HepG2 (cell line): Measurements from ENCODE around the gene SPRED2. TPM values are rescaled to one million over a fixed set of nuclear protein-coding genes. Genes with fewer than 3 reads are reported as not detected.

ENCODE experiments used
- ATAC-seq: fragments of 200-7000 bp; cut with Tn5 transposase; 3 replicates; pipeline ENCODE4 v1.9.1; 2020; ENCODE audit warnings: mild to moderate bottlenecking, moderate library complexity
- BruUV-seq: library from RNA; stranded (reverse); fragments of 400-500 nt; replicated peaks from 2 replicates; lab custom pipeline; 2021; lab: Mats Ljungman, UMichigan
- CTCF ChIA-PET: fragments of 300-600 bp; formaldehyde crosslinking; extraction: SDS; loops from one replicate; lab custom pipeline; 2021; ENCODE audit warnings: low total read pairs, inconsistent platforms, low intra/inter-chr PET ratio; lab: Yijun Ruan, JAX
- POLR2A ChIA-PET: fragments of 350-600 bp; sonication (Branson Sonifier 250); formaldehyde crosslinking; loops from one replicate; lab custom pipeline; 2020; ENCODE audit warnings: antibody characterized with exemption, inconsistent platforms; lab: Yijun Ruan, JAX
- DNase-seq: peaks from one replicate; pipeline ENCODE4 v3.0.0-alpha.2; 2015; ENCODE audit warnings: low spot score
- FAIRE-seq: peaks from 3 replicates; lab custom pipeline; 2011; peaks lifted over from hg19 to GRCh38; lab: Jason Lieb, UNC
- H2AFZ ChIP-seq: one replicate; pipeline ENCODE4 v1.6.1; 2011; ENCODE audit warnings: low read length, inconsistent platforms
- H3K27ac ChIP-seq: fragments of 300-600 bp; 3 replicates; pipeline ENCODE4 v1.8.0; 2011; ENCODE audit warnings: mixed run types, mild to moderate bottlenecking, mixed read lengths, low read length, inconsistent platforms; ENCODE audit not compliant: insufficient read depth; ENCODE audit errors: extremely low read length
- H3K27me3 ChIP-seq, 2 experiments: fragments of 200-600 bp in 1 of 2; 2 replicates in 1 of 2; 3 replicates in 1 of 2; pipeline versions ENCODE4 v1.6.0 to v1.8.0; 2011; ENCODE audit warnings: low read length in 2 of 2, mild to moderate bottlenecking in 2 of 2, moderate library complexity in 2 of 2, inconsistent platforms in 1 of 2; ENCODE audit not compliant: insufficient read depth in 2 of 2, control insufficient read depth in 1 of 2
- H3K36me3 ChIP-seq, 2 experiments: fragments of 200-600 bp in 1 of 2; replicated peaks in 1 of 2; 2 replicates in 1 of 2; 3 replicates in 1 of 2; pipeline versions ENCODE4 v1.5.1 to v1.8.0; 2011; ENCODE audit warnings: low read length in 2 of 2, inconsistent platforms in 1 of 2; ENCODE audit not compliant: insufficient read depth in 2 of 2, control insufficient read depth in 1 of 2
- H3K4me1 ChIP-seq: 2 replicates; pipeline ENCODE4 v1.5.1; 2012; ENCODE audit warnings: low read length, inconsistent platforms; ENCODE audit not compliant: insufficient read depth
- H3K4me2 ChIP-seq: 2 replicates; pipeline ENCODE4 v1.6.0; 2011; ENCODE audit warnings: low read depth, low read length, inconsistent platforms
- H3K4me3 ChIP-seq, 3 experiments: fragments of 200-600 bp in 1 of 3; sonication (generic), shearing (Covaris generic) in 1 of 3; replicated peaks in 1 of 3; 2 replicates each; pipeline ENCODE4 v1.5.1; 2011 to 2016; ENCODE audit warnings: low read length in 3 of 3, inconsistent platforms in 2 of 3, low read depth in 2 of 3, mild to moderate bottlenecking in 2 of 3, control low read depth in 1 of 3, mixed read lengths in 1 of 3; ENCODE audit not compliant: insufficient read depth in 1 of 3
- H3K79me2 ChIP-seq: one replicate; pipeline ENCODE4 v1.6.1; 2011; ENCODE audit warnings: low read length, inconsistent platforms; ENCODE audit not compliant: insufficient read depth
- H3K9ac ChIP-seq: 2 replicates; pipeline ENCODE4 v1.6.0; 2011; ENCODE audit warnings: mild to moderate bottlenecking, low read depth, low read length, inconsistent platforms; ENCODE audit not compliant: insufficient read depth
- H3K9me3 ChIP-seq: 2 replicates; pipeline ENCODE4 v1.5.1; 2012; ENCODE audit warnings: mild to moderate bottlenecking, low read length
- H4K20me1 ChIP-seq: 2 replicates; pipeline ENCODE4 v1.6.0; 2011; ENCODE audit warnings: inconsistent platforms, mild to moderate bottlenecking, low read length, moderate library complexity; ENCODE audit not compliant: insufficient read depth
- CENPT ChIP-seq: sonication (generic); formaldehyde crosslinking; IDR thresholded peaks from 2 replicates; pipeline ENCODE4 v1.8.0; 2022; ENCODE audit warnings: low read depth, mild to moderate bottlenecking, moderate library complexity, missing genetic modification reagents
- EZH2 ChIP-seq: conservative IDR thresholded peaks from 2 replicates; pipeline ENCODE4 v1.6.1; 2012; ENCODE audit warnings: mild to moderate bottlenecking, low read depth, low read length, moderate library complexity
- FOXC1 ChIP-seq: sonication (generic); formaldehyde crosslinking; IDR thresholded peaks from 2 replicates; pipeline ENCODE4 v1.8.0; 2022; ENCODE audit warnings: mild to moderate bottlenecking, missing genetic modification reagents, borderline replicate concordance
- GABPA ChIP-seq, 2 experiments: IDR thresholded peaks; 2 replicates each; pipeline ENCODE4 v1.6.1; 2011 to 2016; ENCODE audit warnings: low read depth in 2 of 2, low read length in 1 of 2, missing biosample characterization in 1 of 2, missing genetic modification characterization in 1 of 2
- HNRNPLL ChIP-seq: fragments of 200-400 bp; formaldehyde crosslinking; IDR thresholded peaks from 2 replicates; pipeline ENCODE4 v1.6.1; 2017; ENCODE audit warnings: mild to moderate bottlenecking, low read depth, low read length; ENCODE audit not compliant: poor library complexity, severe bottlenecking
- NFIC ChIP-seq: IDR thresholded peaks from 2 replicates; pipeline ENCODE4 v1.6.1; 2012; ENCODE audit warnings: mild to moderate bottlenecking, low read length, inconsistent platforms
- NR2C2 ChIP-seq: sonication (generic); formaldehyde crosslinking; IDR thresholded peaks from 2 replicates; pipeline ENCODE4 v1.4.0; 2020; ENCODE audit warnings: missing genetic modification reagents, mild to moderate bottlenecking, moderate library complexity, borderline replicate concordance
- PLRG1 ChIP-seq: fragments of 450-650 bp; conservative IDR thresholded peaks from 2 replicates; pipeline ENCODE4 v1.6.1; 2016
- RBM22 ChIP-seq: fragments of 200-400 bp; formaldehyde crosslinking; optimal IDR thresholded peaks from 2 replicates; pipeline ENCODE3; 2017; ENCODE audit warnings: mild to moderate bottlenecking, low read length, moderate library complexity
- RFXANK ChIP-seq: IDR thresholded peaks from 2 replicates; pipeline ENCODE4 v1.6.1; 2016
- SAP130 ChIP-seq: IDR thresholded peaks from 2 replicates; pipeline ENCODE4 v1.6.1; 2016; ENCODE audit warnings: low read depth
- SMARCE1 ChIP-seq: fragments of 450-650 bp; IDR thresholded peaks from 2 replicates; pipeline ENCODE4 v1.6.1; 2017; ENCODE audit warnings: borderline replicate concordance
- SP5 ChIP-seq: IDR thresholded peaks from 2 replicates; pipeline ENCODE4 v1.6.1; 2016; ENCODE audit warnings: low read depth, borderline replicate concordance
- SPEN ChIP-seq: sonication (generic); formaldehyde crosslinking; IDR thresholded peaks from 2 replicates; pipeline ENCODE4 v1.5.1; 2020; ENCODE audit warnings: low read depth, mild to moderate bottlenecking, missing genetic modification reagents
- ZFP36L1 ChIP-seq: sonication (generic); formaldehyde crosslinking; IDR thresholded peaks from 2 replicates; pipeline ENCODE4 v1.8.0; 2022; ENCODE audit warnings: mild to moderate bottlenecking, missing genetic modification reagents, moderate library complexity
- ZNF143 ChIP-seq: sonication (generic); formaldehyde crosslinking; IDR thresholded peaks from 2 replicates; pipeline ENCODE4 v1.4.0; 2020; ENCODE audit warnings: missing genetic modification reagents
- ZNF234 ChIP-seq: sonication (generic); formaldehyde crosslinking; conservative IDR thresholded peaks from 2 replicates; pipeline ENCODE4 v1.5.1; 2020; ENCODE audit warnings: mild to moderate bottlenecking, missing genetic modification reagents
- ZNF350 ChIP-seq: sonication (generic); formaldehyde crosslinking; IDR thresholded peaks from 2 replicates; pipeline ENCODE4 v1.4.0; 2020; ENCODE audit warnings: mild to moderate bottlenecking, low read depth, missing genetic modification reagents, borderline replicate concordance
- ZNF720 ChIP-seq: sonication (generic); formaldehyde crosslinking; IDR thresholded peaks from 2 replicates; pipeline ENCODE4 v1.4.0; 2020; ENCODE audit warnings: missing genetic modification reagents
- ZSCAN5A ChIP-seq: sonication (generic); formaldehyde crosslinking; IDR thresholded peaks from 2 replicates; pipeline ENCODE4 v1.8.0; 2022; ENCODE audit warnings: mild to moderate bottlenecking, missing genetic modification reagents, borderline replicate concordance
- WGBS: methylation state at CpG from one replicate; pipeline ENCODE4 v1.1.6; 2017; ENCODE audit warnings: low lambda C conversion rate; 5-methylcytosine and 5-hydroxymethylcytosine counted together
- in situ Hi-C: cut with HindIII; loops from 2 replicates; pipeline ENCODE4 v1.10.0; 2017; ENCODE audit warnings: low pct_unique_long_range_greater_than_20kb; ENCODE audit not compliant: extremely low pct_ligation_motif_present
- intact Hi-C: fragments of 100-400 bp; cut with micrococcal nuclease; formaldehyde crosslinking; loops from one replicate; pipeline ENCODE4 v1.10.0; 2022; ENCODE audit not compliant: unreplicated experiment
- polyA plus RNA-seq, 8 experiments: library from polyadenylated mRNA; depleted of rRNA in 3 of 8; stranded (reverse) in 7 of 8; unstranded in 1 of 8; fragments of >200 nt; fragmentation: Illumina TruSeq in 4 of 8; extraction: Trizol in 4 of 8; gene quantifications; 2 replicates each; pipeline versions ENCODE4 v1.2.1 to v1.2.3, GENCODE V29; 2011 to 2016; ENCODE audit warnings: low read depth in 4 of 8, missing spikeins in 1 of 8, mixed read lengths in 1 of 8; ENCODE audit not compliant: insufficient read depth in 1 of 8
- total RNA-seq, 5 experiments: library from RNA; depleted of rRNA; stranded (reverse); fragments of >200 nt; fragmentation: Illumina TruSeq; extraction: Trizol; gene quantifications; 2 replicates each; pipeline ENCODE4 v1.2.3, GENCODE V29; 2016; ENCODE audit warnings: low read depth in 1 of 5
- TF ChIP-seq, protein P1 (sequence below): sonication (generic); formaldehyde crosslinking; IDR thresholded peaks from 2 replicates; pipeline ENCODE4 v1.4.0; 2020; ENCODE audit warnings: mild to moderate bottlenecking, missing genetic modification reagents
- TF ChIP-seq, protein P2 (sequence below): sonication (generic); formaldehyde crosslinking; IDR thresholded peaks from 2 replicates; pipeline ENCODE4 v1.8.1; 2023; ENCODE audit warnings: mild to moderate bottlenecking, missing genetic modification reagents

Gene SPRED2
- total and polyA plus RNA-seq, 2 of the 13 experiments (the other 11 are each of a cell fraction or from before 2014, with no cell fraction given) = 13.0 to 37.0 TPM

DNA sequence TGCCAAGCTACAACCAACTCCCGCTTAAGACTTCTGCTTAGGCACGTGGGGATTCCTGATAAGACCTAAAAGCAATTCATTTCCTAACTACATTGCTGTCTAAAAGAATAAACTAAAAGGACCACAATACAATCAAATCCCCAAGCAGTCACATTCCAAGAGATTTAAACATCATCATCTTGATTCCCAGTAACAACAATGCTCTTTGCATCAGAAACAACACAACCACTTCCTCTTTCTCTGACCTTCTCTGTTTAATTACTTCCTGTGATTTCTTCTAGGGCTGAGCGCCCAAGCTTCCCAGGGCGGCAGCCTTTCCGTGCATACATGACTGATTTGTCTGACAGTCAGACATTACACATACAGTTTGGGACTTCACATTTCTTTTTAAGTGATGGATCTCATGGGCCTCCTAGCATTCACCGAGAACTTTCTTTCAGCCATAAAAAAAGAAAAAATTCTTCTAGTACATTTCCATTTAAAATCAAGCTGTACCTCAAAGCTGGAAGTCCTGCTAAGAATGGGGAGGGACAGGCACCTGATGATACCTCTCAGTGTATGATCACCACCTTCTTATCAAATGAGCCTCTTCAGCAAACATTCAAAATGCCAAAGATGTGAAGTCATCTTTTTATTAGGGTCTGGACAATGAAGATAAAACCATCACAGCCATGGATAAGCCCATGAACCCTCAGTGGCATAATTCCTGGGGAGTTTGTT, 11.5 kb downstream of the SPRED2 start:
- in situ Hi-C loops = no loop called here
- H3K4me2 ChIP-seq = no peak overlapping the region
- no peak for FAIRE-seq

More for the DNA sequence above, 11.5 kb downstream of the SPRED2 start:
- Histone ChIP-seq H3K79me2 (peaks cover 99% of the 10 kb centered on the region), H3K9me3 (no peaks in the 10 kb centered on the region), H4K20me1 (peaks cover 99% of the 10 kb centered on the region), H3K36me3 (peaks cover 5 to 16% of the 10 kb centered on the region in 2 experiments; a peak in 4 of 5 replicates), H3K4me1 (peaks cover 78% of the 10 kb centered on the region), H3K9ac (no peak overlapping the region), H3K27me3 (no peaks in the 10 kb centered on the region), H2AFZ (no peak overlapping the region), H3K27ac (no peak overlapping the region), H3K4me3 (no peak overlapping the region)
- no peak for TF ChIP-seq SPEN (CRISPR knock-in tag)
- no peak for TF ChIP-seq ZNF143 (CRISPR knock-in tag)
- TF ChIP-seq EZH2 = no peak
- no peak for TF ChIP-seq ZFP36L1 (CRISPR knock-in tag)
- TF ChIP-seq NR2C2 = peak; percentile 51; the same call in 1 of the 2 replicates
- TF ChIP-seq GABPA (IDR thresholded peaks at IDR 0.05; ENCODE audit: low read depth, low read length) = no peak
- peak; percentile 40; the same call in 1 of the 2 replicates for TF ChIP-seq GABPA (CRISPR knock-in tag; IDR thresholded peaks at IDR 0.05; ENCODE audit: low read depth)
- TF ChIP-seq FOXC1 (CRISPR knock-in tag) = no peak
- no peak for TF ChIP-seq ZNF350
- TF ChIP-seq SAP130 = no peak
- no peak for TF ChIP-seq CENPT
- no peak for TF ChIP-seq NFIC
- TF ChIP-seq, protein P1, sequence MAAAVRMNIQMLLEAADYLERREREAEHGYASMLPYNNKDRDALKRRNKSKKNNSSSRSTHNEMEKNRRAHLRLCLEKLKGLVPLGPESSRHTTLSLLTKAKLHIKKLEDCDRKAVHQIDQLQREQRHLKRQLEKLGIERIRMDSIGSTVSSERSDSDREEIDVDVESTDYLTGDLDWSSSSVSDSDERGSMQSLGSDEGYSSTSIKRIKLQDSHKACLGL (CRISPR knock-in tag) = no peak
- no peak for TF ChIP-seq HNRNPLL
- TF ChIP-seq ZNF720 (CRISPR knock-in tag) = no peak
- TF ChIP-seq SP5 (CRISPR knock-in tag) = no peak
- no peak for TF ChIP-seq RFXANK
- TF ChIP-seq RBM22 = peak; percentile 82
- no peak for TF ChIP-seq PLRG1
- no peak for TF ChIP-seq ZNF234
- no peak for TF ChIP-seq ZSCAN5A
- TF ChIP-seq SMARCE1 = no peak
- TF ChIP-seq, protein P2, sequence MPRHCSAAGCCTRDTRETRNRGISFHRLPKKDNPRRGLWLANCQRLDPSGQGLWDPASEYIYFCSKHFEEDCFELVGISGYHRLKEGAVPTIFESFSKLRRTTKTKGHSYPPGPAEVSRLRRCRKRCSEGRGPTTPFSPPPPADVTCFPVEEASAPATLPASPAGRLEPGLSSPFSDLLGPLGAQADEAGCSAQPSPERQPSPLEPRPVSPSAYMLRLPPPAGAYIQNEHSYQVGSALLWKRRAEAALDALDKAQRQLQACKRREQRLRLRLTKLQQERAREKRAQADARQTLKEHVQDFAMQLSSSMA (CRISPR knock-in tag) = no peak
- no TSS peak for BruUV-seq
- ChIA-PET POLR2A (interaction anchor here (2.3 kb wide), 1 partner anchor 11 kb away, joined by 5 read pairs; the partner anchor contains the start of gene SPRED2), CTCF (no interaction called here)
- WGBS = 96% methylated on average over 6 of the region's 6 CpGs
- DNase-seq = no peak
- intact Hi-C loops = no loop called here
- no peak for ATAC-seq
